Karpas-422 (cell line): Measurements from ENCODE around the gene SPEM3. TPM values are rescaled to one million over a fixed set of nuclear protein-coding genes. Genes with fewer than 3 reads are reported as not detected.

Source experiments
- DNase-seq: peaks from one replicate; pipeline ENCODE4 v3.0.0-alpha.2; 2015
- H2AFZ ChIP-seq: fragments of 200-600 bp; sonication (generic); 2 replicates; pipeline ENCODE4 v1.6.1; 2014; ENCODE audit warnings: antibody characterized with exemption, low read length, mixed read lengths
- H3K27ac ChIP-seq: fragments of 200-600 bp; sonication (generic); 2 replicates; pipeline ENCODE4 v1.5.1; 2014; ENCODE audit warnings: mild to moderate bottlenecking, low read length, moderate library complexity
- H3K27me3 ChIP-seq: fragments of 200-600 bp; sonication (generic); 2 replicates; pipeline ENCODE4 v1.6.1; 2014; ENCODE audit warnings: low read length, mixed read lengths
- H3K36me3 ChIP-seq: fragments of 200-600 bp; sonication (generic); 2 replicates; pipeline ENCODE4 v1.6.1; 2014; ENCODE audit warnings: low read length, mixed read lengths; ENCODE audit not compliant: insufficient read depth
- H3K4me1 ChIP-seq: fragments of 200-600 bp; sonication (generic); 2 replicates; pipeline ENCODE4 v1.6.1; 2014; ENCODE audit warnings: mild to moderate bottlenecking, low read length, mixed read lengths
- H3K4me2 ChIP-seq: fragments of 200-600 bp; sonication (generic); 2 replicates; pipeline ENCODE4 v1.6.1; 2014; ENCODE audit warnings: low read length, low read depth, mild to moderate bottlenecking; ENCODE audit not compliant: poor library complexity, severe bottlenecking
- H3K4me3 ChIP-seq: fragments of 200-600 bp; sonication (generic); 2 replicates; pipeline ENCODE4 v1.5.1; 2014; ENCODE audit warnings: mild to moderate bottlenecking, antibody characterized with exemption, low read length, mixed read lengths
- H3K79me2 ChIP-seq: fragments of 200-600 bp; sonication (generic); 2 replicates; pipeline ENCODE4 v1.6.1; 2014; ENCODE audit warnings: mild to moderate bottlenecking, low read length, mixed read lengths
- H3K9ac ChIP-seq: fragments of 200-600 bp; sonication (generic); 2 replicates; pipeline ENCODE4 v1.6.0; 2014; ENCODE audit warnings: low read length
- H3K9me2 ChIP-seq: fragments of 200-600 bp; sonication (generic), shearing (Covaris generic); replicated peaks from 2 replicates; pipeline ENCODE4 v1.6.0; 2014; ENCODE audit warnings: mild to moderate bottlenecking, low read length, moderate library complexity; ENCODE audit not compliant: insufficient read depth
- H3K9me3 ChIP-seq: fragments of 300-700, 200-600 bp; sonication (generic); 2 replicates; pipeline ENCODE4 v1.6.1; 2014; ENCODE audit warnings: low read length, mixed read lengths
- H4K20me1 ChIP-seq: fragments of 200-600 bp; sonication (generic); 2 replicates; pipeline ENCODE4 v1.6.1; 2014; ENCODE audit warnings: mild to moderate bottlenecking, antibody characterized with exemption, low read length, low read depth; ENCODE audit not compliant: insufficient read depth
- total RNA-seq: library from RNA; depleted of rRNA; stranded (reverse); fragments of >200 nt; shearing (Covaris generic); gene quantifications from 2 replicates; pipeline ENCODE4 v1.2.3, GENCODE V29; 2014; ENCODE audit warnings: low replicate concordance

Gene SPEM3
- total RNA-seq, 1 experiment from 2014 or later: not detected

GRCh38 chr17:7423679-7424078 lies 5.0 kb upstream of the SPEM3 start:
- Histone ChIP-seq H3K4me3 (no peak overlapping the region), H3K4me1 (no peaks in the 10 kb centered on the region), H3K27me3 (no peaks in the 10 kb centered on the region), H3K27ac (no peak overlapping the region), H3K9me3 (no peaks in the 10 kb centered on the region), H3K36me3 (no peaks in the 10 kb centered on the region), H2AFZ (no peak overlapping the region), H4K20me1 (no peaks in the 10 kb centered on the region), H3K79me2 (no peaks in the 10 kb centered on the region), H3K9ac (no peak overlapping the region), H3K9me2 (no peaks in the 10 kb centered on the region), H3K4me2 (no peak overlapping the region)
- no peak for DNase-seq

GRCh38 chr17:7425316-7425715 lies 3.3 kb upstream of the SPEM3 start, which contains the start of gene SPEM2:
Gene SPEM2, plus strand, starts transcription at chr17:7425616. Its CDS starts 73 bp downstream, at chr17:7425689.
- H3K9ac ChIP-seq: no peak within 1 kb of the TSS
- no peak within 1 kb of the TSS for H3K27ac ChIP-seq
- no peaks in the 10 kb centered on the region for H3K4me1 ChIP-seq
- no peaks in the 10 kb centered on the region for H3K79me2 ChIP-seq
- H3K4me2 ChIP-seq: no peak within 1 kb of the TSS
- H4K20me1 ChIP-seq: no peaks in the 10 kb centered on the region
- DNase-seq: no peak
- no peak within 1 kb of the TSS for H3K4me3 ChIP-seq
- no peaks in the 10 kb centered on the region for H3K36me3 ChIP-seq
- no peaks in the 10 kb centered on the region for H3K9me2 ChIP-seq
- H3K9me3 ChIP-seq: no peaks in the 10 kb centered on the region
- H3K27me3 ChIP-seq: no peaks in the 10 kb centered on the region
- H2AFZ ChIP-seq: no peak within 1 kb of the TSS

- no peak overlapping the region for H2AFZ ChIP-seq
- no peak overlapping the region for H3K4me2 ChIP-seq
- no peak overlapping the region for H3K27ac ChIP-seq
- no peaks in the 10 kb centered on the region for H3K79me2 ChIP-seq
- no peaks in the 10 kb centered on the region for H3K9me2 ChIP-seq
- no peaks in the 10 kb centered on the region for H4K20me1 ChIP-seq
- H3K9me3 ChIP-seq: no peaks in the 10 kb centered on the region
- no peak overlapping the region for H3K4me3 ChIP-seq
- H3K36me3 ChIP-seq: no peaks in the 10 kb centered on the region
- H3K27me3 ChIP-seq: no peaks in the 10 kb centered on the region
- no peak for DNase-seq
- H3K9ac ChIP-seq: no peak overlapping the region
- H3K4me1 ChIP-seq: no peaks in the 10 kb centered on the region
Measured at GRCh38 chr17:7425756-7426155, 2.9 kb upstream of the SPEM3 start.

GRCh38 chr17:7426203-7426863 lies 2.3 kb upstream of the SPEM3 start:
- H3K79me2 ChIP-seq: no peaks in the 10 kb centered on the region
- DNase-seq: no peak
- H3K9me2 ChIP-seq: no peaks in the 10 kb centered on the region

GRCh38 chr17:7426896-7427489 lies 1.7 kb upstream of the SPEM3 start:
- H3K9ac ChIP-seq: no peak overlapping the region
- H3K9me3 ChIP-seq: no peaks in the 10 kb centered on the region
- H4K20me1 ChIP-seq: no peaks in the 10 kb centered on the region
- H3K36me3 ChIP-seq: no peaks in the 10 kb centered on the region
- no peak overlapping the region for H2AFZ ChIP-seq
- H3K27ac ChIP-seq: no peak overlapping the region
- H3K27me3 ChIP-seq: no peaks in the 10 kb centered on the region
- H3K4me1 ChIP-seq: no peaks in the 10 kb centered on the region
- no peak for DNase-seq
- no peak overlapping the region for H3K4me2 ChIP-seq
- H3K79me2 ChIP-seq: no peaks in the 10 kb centered on the region
- no peaks in the 10 kb centered on the region for H3K9me2 ChIP-seq
- no peak overlapping the region for H3K4me3 ChIP-seq

More at GRCh38 chr17:7426203-7426863, 2.3 kb upstream of the SPEM3 start:
- Histone ChIP-seq H3K9me3 (no peaks in the 10 kb centered on the region), H3K36me3 (no peaks in the 10 kb centered on the region), H3K27me3 (no peaks in the 10 kb centered on the region), H3K27ac (no peak overlapping the region), H3K4me2 (no peak overlapping the region), H4K20me1 (no peaks in the 10 kb centered on the region), H3K4me3 (no peak overlapping the region), H3K4me1 (no peaks in the 10 kb centered on the region), H3K9ac (no peak overlapping the region), H2AFZ (no peak overlapping the region)

GRCh38 chr17:7427549-7427948 lies 1.1 kb upstream of the SPEM3 start:
- H3K36me3 ChIP-seq: no peaks in the 10 kb centered on the region
- H3K27me3 ChIP-seq: no peaks in the 10 kb centered on the region
- no peak overlapping the region for H2AFZ ChIP-seq
- H3K4me1 ChIP-seq: no peaks in the 10 kb centered on the region
- no peaks in the 10 kb centered on the region for H3K9me2 ChIP-seq
- no peak for DNase-seq
- no peaks in the 10 kb centered on the region for H3K9me3 ChIP-seq
- no peak overlapping the region for H3K27ac ChIP-seq
- no peak overlapping the region for H3K4me3 ChIP-seq
- no peaks in the 10 kb centered on the region for H4K20me1 ChIP-seq
- H3K9ac ChIP-seq: no peak overlapping the region
- no peaks in the 10 kb centered on the region for H3K79me2 ChIP-seq
- H3K4me2 ChIP-seq: no peak overlapping the region

- H3K4me1 ChIP-seq: no peaks in the 10 kb centered on the region
- no peak for DNase-seq
- H2AFZ ChIP-seq: no peak overlapping the region
- H3K4me3 ChIP-seq: no peak overlapping the region
- H3K4me2 ChIP-seq: no peak overlapping the region
- no peak overlapping the region for H3K9ac ChIP-seq
- no peaks in the 10 kb centered on the region for H3K79me2 ChIP-seq
- no peaks in the 10 kb centered on the region for H3K36me3 ChIP-seq
- H3K27me3 ChIP-seq: no peaks in the 10 kb centered on the region
- no peaks in the 10 kb centered on the region for H4K20me1 ChIP-seq
- no peak overlapping the region for H3K27ac ChIP-seq
- no peaks in the 10 kb centered on the region for H3K9me3 ChIP-seq
- H3K9me2 ChIP-seq: no peaks in the 10 kb centered on the region
Measured at GRCh38 chr17:7429722-7430121, 1.1 kb downstream of the SPEM3 start.

GRCh38 chr17:7431231-7431630 lies 2.6 kb downstream of the SPEM3 start:
- Histone ChIP-seq H3K4me3 (no peak overlapping the region), H4K20me1 (no peaks in the 10 kb centered on the region), H3K36me3 (no peaks in the 10 kb centered on the region), H3K9me3 (no peaks in the 10 kb centered on the region), H3K79me2 (0 out of 2 replicates have a peak, but pooled peaks cover 2% of the 10 kb centered on the region), H3K9ac (no peak overlapping the region), H3K27ac (no peak overlapping the region), H3K4me1 (peaks cover 3% of the 10 kb centered on the region), H3K27me3 (no peaks in the 10 kb centered on the region), H3K4me2 (no peak overlapping the region), H3K9me2 (no peaks in the 10 kb centered on the region), H2AFZ (no peak overlapping the region)
- DNase-seq: no peak
